HepG2 (cell line): ENCODE data around the gene CAPN7. TPM values are rescaled to one million over a fixed set of nuclear protein-coding genes. Genes with fewer than 3 reads are reported as not detected.

Source experiments
- BORCS8-MEF2B ChIP-seq: sonication (generic); formaldehyde crosslinking; IDR thresholded peaks from 2 replicates; pipeline ENCODE4 v1.8.0; 2022; ENCODE audit warnings: mild to moderate bottlenecking, missing genetic modification reagents
- CENPX ChIP-seq: sonication (generic); formaldehyde crosslinking; IDR thresholded peaks from 2 replicates; pipeline ENCODE4 v1.9.0; 2021; ENCODE audit warnings: mild to moderate bottlenecking, missing genetic modification reagents, moderate library complexity
- FOSL2 ChIP-seq: sonication (generic); formaldehyde crosslinking; IDR thresholded peaks from 2 replicates; pipeline ENCODE4 v1.4.0; 2020; ENCODE audit warnings: missing genetic modification reagents
- FOXP1 ChIP-seq, 2 experiments: fragments of 450-650 bp in 1 of 2; IDR thresholded peaks; 2 replicates each; pipeline ENCODE4 v1.6.1; 2017 to 2018; ENCODE audit warnings: antibody characterized with exemption in 1 of 2
- GFI1 ChIP-seq: sonication (generic); formaldehyde crosslinking; IDR thresholded peaks from 2 replicates; pipeline ENCODE4 v1.5.0; 2020; ENCODE audit warnings: missing genetic modification reagents, mild to moderate bottlenecking, borderline replicate concordance
- GLI4 ChIP-seq: sonication (generic); formaldehyde crosslinking; IDR thresholded peaks from 2 replicates; pipeline ENCODE4 v1.5.1; 2020; ENCODE audit warnings: missing genetic modification reagents, mild to moderate bottlenecking, moderate library complexity, borderline replicate concordance
- PLRG1 ChIP-seq: fragments of 450-650 bp; conservative IDR thresholded peaks from 2 replicates; pipeline ENCODE4 v1.6.1; 2016
- SMARCC2 ChIP-seq: fragments of 450-650 bp; IDR thresholded peaks from 2 replicates; pipeline ENCODE4 v1.6.1; 2017; ENCODE audit warnings: antibody characterized with exemption, mild to moderate bottlenecking
- TAF15 ChIP-seq: fragments of 200-400 bp; formaldehyde crosslinking; IDR thresholded peaks from one replicate; pipeline ENCODE4 v1.6.1; 2018; ENCODE audit warnings: mild to moderate bottlenecking, low read depth, low read length; ENCODE audit not compliant: poor library complexity, severe bottlenecking
- TCF7L2 ChIP-seq: IDR thresholded peaks from 2 replicates; pipeline ENCODE4 v1.6.1; 2011; ENCODE audit warnings: mild to moderate bottlenecking, low read depth, low read length, moderate library complexity
- THAP8 ChIP-seq: sonication (generic); formaldehyde crosslinking; IDR thresholded peaks from 2 replicates; pipeline ENCODE4 v1.5.1; 2020; ENCODE audit warnings: missing genetic modification reagents, mild to moderate bottlenecking, borderline replicate concordance
- ZBTB42 ChIP-seq: sonication (generic); formaldehyde crosslinking; IDR thresholded peaks from 2 replicates; pipeline ENCODE4 v1.5.0; 2020; ENCODE audit warnings: mild to moderate bottlenecking, missing genetic modification reagents
- ZNF326 ChIP-seq: sonication (generic); formaldehyde crosslinking; IDR thresholded peaks from 2 replicates; pipeline ENCODE4 v1.4.0; 2020; ENCODE audit warnings: missing genetic modification reagents, borderline replicate concordance
- ZNF567 ChIP-seq: sonication (generic); formaldehyde crosslinking; IDR thresholded peaks from 2 replicates; pipeline ENCODE4 v1.8.1; 2023; ENCODE audit warnings: mild to moderate bottlenecking, missing genetic modification reagents, borderline replicate concordance
- ZNF609 ChIP-seq: sonication (generic); formaldehyde crosslinking; IDR thresholded peaks from 2 replicates; pipeline ENCODE4 v1.4.0; 2020; ENCODE audit warnings: mild to moderate bottlenecking, missing genetic modification reagents, borderline replicate concordance
- ZNF746 ChIP-seq: sonication (generic); formaldehyde crosslinking; IDR thresholded peaks from 2 replicates; pipeline ENCODE4 v1.8.0; 2022; ENCODE audit warnings: mild to moderate bottlenecking, missing genetic modification reagents
- ZSCAN31 ChIP-seq: sonication (generic); formaldehyde crosslinking; IDR thresholded peaks from 2 replicates; pipeline ENCODE4 v1.5.0; 2020; ENCODE audit warnings: low read depth, mild to moderate bottlenecking, missing genetic modification reagents
- polyA plus RNA-seq, 8 experiments: library from polyadenylated mRNA; depleted of rRNA in 3 of 8; stranded (reverse) in 7 of 8; unstranded in 1 of 8; fragments of >200 nt; fragmentation: Illumina TruSeq in 4 of 8; extraction: Trizol in 4 of 8; gene quantifications; 2 replicates each; pipeline versions ENCODE4 v1.2.1 to v1.2.3, GENCODE V29; 2011 to 2016; ENCODE audit warnings: low read depth in 4 of 8, missing spikeins in 1 of 8, mixed read lengths in 1 of 8; ENCODE audit not compliant: insufficient read depth in 1 of 8
- total RNA-seq, 5 experiments: library from RNA; depleted of rRNA; stranded (reverse); fragments of >200 nt; fragmentation: Illumina TruSeq; extraction: Trizol; gene quantifications; 2 replicates each; pipeline ENCODE4 v1.2.3, GENCODE V29; 2016; ENCODE audit warnings: low read depth in 1 of 5

CAPN7 gene
- total and polyA plus RNA-seq, 2 of the 13 experiments (the other 11 are each of a cell fraction or from before 2014, with no cell fraction given) = 16.7 to 36.8 TPM

GRCh38 chr3:15171096-15171495, 35.0 kb upstream of the CAPN7 start (continued):
- TF ChIP-seq PLRG1 (no peak), ZSCAN31 (CRISPR knock-in tag) (no peak), FOXP1 (IDR thresholded peaks at IDR 0.05) (no peak), FOXP1 (CRISPR knock-in tag; IDR thresholded peaks at IDR 0.05) (peak; percentile 86), ZNF609 (CRISPR knock-in tag) (peak; percentile 95), TCF7L2 (peak; percentile 93), ZNF326 (no peak), THAP8 (CRISPR knock-in tag) (no peak), TAF15 (no peak), CENPX (CRISPR knock-in tag) (no peak), ZNF746 (CRISPR knock-in tag) (peak; percentile 74; the same call in 1 of the 2 replicates), GFI1 (CRISPR knock-in tag) (peak; percentile 77), BORCS8-MEF2B (CRISPR knock-in tag) (no peak), FOSL2 (CRISPR knock-in tag) (peak; percentile 71), ZNF567 (CRISPR knock-in tag) (no peak; the same call in 1 of the 2 replicates), GLI4 (no peak), ZBTB42 (CRISPR knock-in tag) (no peak), SMARCC2 (peak; percentile 54; the same call in 1 of the 2 replicates)
